ENCODE measurements around the gene BUB1B. TPM values are rescaled to one million over a fixed set of nuclear protein-coding genes. Genes with fewer than 3 reads are reported as not detected.
"Not testable (repeated sequence)": the region's sequence is repeated elsewhere in the genome, so short reads cannot be mapped to it uniquely, and the experiment has no call there.

Gene BUB1B
- total RNA-seq, 1 donor from 2014 or later: 11.9 TPM

GRCh38 chr15:40134885-40135284, 26.0 kb upstream of the BUB1B start:
- Mint-ChIP-seq H3K9me3 (ENCODE audit: unreplicated experiment) (no peaks in the 10 kb centered on the region), H3K4me1 (ENCODE audit: unreplicated experiment) (no peaks in the 10 kb centered on the region), H3K4me3 (ENCODE audit: unreplicated experiment) (no peak overlapping the region)

GRCh38 chr15:40135846-40136450, 24.9 kb upstream of the BUB1B start:
- DNase-seq (ENCODE audit: low spot score); H3K4me1 Mint-ChIP-seq (ENCODE audit: unreplicated experiment); H3K9me3 Mint-ChIP-seq (ENCODE audit: unreplicated experiment); H3K27me3 Mint-ChIP-seq (ENCODE audit: unreplicated experiment); H3K27ac Mint-ChIP-seq (ENCODE audit: unreplicated experiment); H3K36me3 Mint-ChIP-seq (ENCODE audit: low read depth, unreplicated experiment): not testable (repeated sequence)
- H3K4me3 Mint-ChIP-seq (ENCODE audit: unreplicated experiment): peak overlapping the region; percentile 9

More at GRCh38 chr15:40134885-40135284, 26.0 kb upstream of the BUB1B start:
- H3K36me3 Mint-ChIP-seq (ENCODE audit: low read depth, unreplicated experiment): no peaks in the 10 kb centered on the region
- DNase-seq (ENCODE audit: low spot score): no peak
- no peak for TF ChIP-seq CTCF (IDR thresholded peaks at IDR 0.05; ENCODE audit: unreplicated experiment)
- H3K27me3 Mint-ChIP-seq (ENCODE audit: unreplicated experiment): peaks cover 2% of the 10 kb centered on the region
- no peak overlapping the region for H3K27ac Mint-ChIP-seq (ENCODE audit: unreplicated experiment)

GRCh38 chr15:40136470-40137302, 24.2 kb upstream of the BUB1B start:
- H3K27me3 Mint-ChIP-seq (ENCODE audit: unreplicated experiment): peaks cover 2% of the 10 kb centered on the region
- no peak for TF ChIP-seq CTCF (IDR thresholded peaks at IDR 0.05; ENCODE audit: unreplicated experiment)
- DNase-seq (ENCODE audit: low spot score): no peak
- no peaks in the 10 kb centered on the region for H3K4me1 Mint-ChIP-seq (ENCODE audit: unreplicated experiment)
- no peaks in the 10 kb centered on the region for H3K36me3 Mint-ChIP-seq (ENCODE audit: low read depth, unreplicated experiment)
- H3K9me3 Mint-ChIP-seq (ENCODE audit: unreplicated experiment): no peaks in the 10 kb centered on the region
- H3K4me3 Mint-ChIP-seq (ENCODE audit: unreplicated experiment): no peak overlapping the region
- H3K27ac Mint-ChIP-seq (ENCODE audit: unreplicated experiment): no peak overlapping the region

GRCh38 chr15:40137303-40138200, 23.3 kb upstream of the BUB1B start:
- no peak for TF ChIP-seq CTCF (IDR thresholded peaks at IDR 0.05; ENCODE audit: unreplicated experiment)
- DNase-seq (ENCODE audit: low spot score): no peak
- no peak overlapping the region for H3K4me3 Mint-ChIP-seq (ENCODE audit: unreplicated experiment)
- H3K9me3 Mint-ChIP-seq (ENCODE audit: unreplicated experiment): no peaks in the 10 kb centered on the region
- H3K27me3 Mint-ChIP-seq (ENCODE audit: unreplicated experiment): peaks cover 2% of the 10 kb centered on the region
- H3K4me1 Mint-ChIP-seq (ENCODE audit: unreplicated experiment): no peaks in the 10 kb centered on the region
- H3K27ac Mint-ChIP-seq (ENCODE audit: unreplicated experiment): no peak overlapping the region
- no peaks in the 10 kb centered on the region for H3K36me3 Mint-ChIP-seq (ENCODE audit: low read depth, unreplicated experiment)

- H3K27ac Mint-ChIP-seq (ENCODE audit: unreplicated experiment); H3K36me3 Mint-ChIP-seq (ENCODE audit: low read depth, unreplicated experiment); H3K4me1 Mint-ChIP-seq (ENCODE audit: unreplicated experiment); DNase-seq (ENCODE audit: low spot score); H3K9me3 Mint-ChIP-seq (ENCODE audit: unreplicated experiment); H3K4me3 Mint-ChIP-seq (ENCODE audit: unreplicated experiment); H3K27me3 Mint-ChIP-seq (ENCODE audit: unreplicated experiment): not testable (repeated sequence)
Measured at GRCh38 chr15:40138201-40138570, 22.7 kb upstream of the BUB1B start.

Data from endothelial cell (in vitro differentiated cells).